Fibroblast of pulmonary artery (primary cell): ENCODE results near the gene MRTFA.

Experiments
- DNase-seq: peaks from one replicate; pipeline ENCODE4 v3.0.0-alpha.2; 2010; ENCODE audit warnings: low read depth
- H3K4me3 ChIP-seq: replicated peaks from 2 replicates; pipeline ENCODE4 v1.5.1; 2011; ENCODE audit warnings: low read depth, mild to moderate bottlenecking, control low read depth, low read length, moderate library complexity
- TF ChIP-seq, protein P1 (sequence below): IDR thresholded peaks from 2 replicates; pipeline ENCODE4 v1.5.1; 2011; ENCODE audit warnings: mild to moderate bottlenecking, control low read depth, low read length, inconsistent platforms; ENCODE audit errors: missing control alignments

The MRTFA gene

DNA sequence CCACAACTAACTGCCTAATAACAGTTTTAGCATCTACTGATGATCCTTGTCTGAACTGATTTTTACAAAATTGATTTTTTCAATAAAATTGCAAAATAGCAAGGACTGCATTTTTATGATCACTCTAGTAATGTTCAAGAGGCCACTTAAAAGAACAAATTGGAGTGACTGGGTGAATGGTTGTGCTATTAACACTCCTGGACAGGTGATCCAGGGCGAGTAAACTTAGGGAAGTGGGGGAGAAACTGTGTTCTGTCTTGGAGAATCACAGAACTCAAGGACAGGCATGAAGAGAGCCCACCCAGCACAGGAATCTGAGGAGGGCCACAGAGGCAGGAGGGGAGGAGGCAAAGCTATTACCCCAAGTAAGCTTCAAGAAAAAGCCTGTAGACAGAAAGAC, 190.3 kb downstream of the MRTFA start:
- no peak for DNase-seq
- TF ChIP-seq, protein P1, sequence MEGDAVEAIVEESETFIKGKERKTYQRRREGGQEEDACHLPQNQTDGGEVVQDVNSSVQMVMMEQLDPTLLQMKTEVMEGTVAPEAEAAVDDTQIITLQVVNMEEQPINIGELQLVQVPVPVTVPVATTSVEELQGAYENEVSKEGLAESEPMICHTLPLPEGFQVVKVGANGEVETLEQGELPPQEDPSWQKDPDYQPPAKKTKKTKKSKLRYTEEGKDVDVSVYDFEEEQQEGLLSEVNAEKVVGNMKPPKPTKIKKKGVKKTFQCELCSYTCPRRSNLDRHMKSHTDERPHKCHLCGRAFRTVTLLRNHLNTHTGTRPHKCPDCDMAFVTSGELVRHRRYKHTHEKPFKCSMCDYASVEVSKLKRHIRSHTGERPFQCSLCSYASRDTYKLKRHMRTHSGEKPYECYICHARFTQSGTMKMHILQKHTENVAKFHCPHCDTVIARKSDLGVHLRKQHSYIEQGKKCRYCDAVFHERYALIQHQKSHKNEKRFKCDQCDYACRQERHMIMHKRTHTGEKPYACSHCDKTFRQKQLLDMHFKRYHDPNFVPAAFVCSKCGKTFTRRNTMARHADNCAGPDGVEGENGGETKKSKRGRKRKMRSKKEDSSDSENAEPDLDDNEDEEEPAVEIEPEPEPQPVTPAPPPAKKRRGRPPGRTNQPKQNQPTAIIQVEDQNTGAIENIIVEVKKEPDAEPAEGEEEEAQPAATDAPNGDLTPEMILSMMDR = no peak
- H3K4me3 ChIP-seq = no peak overlapping the region

DNA sequence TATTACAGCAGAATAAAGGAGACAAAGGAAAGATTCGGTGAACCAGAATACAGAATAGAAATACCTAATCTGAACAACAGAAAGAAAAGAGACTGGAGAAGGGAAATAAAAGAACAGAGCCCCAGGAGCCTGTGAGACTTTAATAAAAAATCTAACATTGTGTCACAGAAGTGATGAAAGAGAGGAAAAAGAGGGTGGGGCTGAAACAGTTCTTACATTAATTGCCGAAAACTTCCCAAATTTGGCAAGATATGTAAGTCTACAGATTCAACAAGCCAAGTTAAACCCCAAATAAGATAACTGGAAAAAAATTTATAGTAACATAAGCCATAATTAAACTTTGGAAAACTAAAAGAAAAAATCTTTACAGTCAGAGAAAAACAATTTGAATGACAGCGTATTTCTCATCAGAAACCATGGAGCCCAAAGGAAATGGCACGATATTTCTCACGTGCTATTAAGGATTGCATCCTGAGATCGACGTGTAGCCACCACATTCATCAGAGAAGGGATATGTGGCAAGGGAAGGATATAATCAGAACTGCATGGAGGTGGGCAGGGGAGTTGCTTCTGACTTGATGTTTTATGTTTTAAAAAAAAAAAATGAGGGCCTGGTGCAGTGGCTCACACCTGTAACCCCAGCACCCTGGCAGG, 192.2 kb downstream of the MRTFA start:
- no peak for DNase-seq
- H3K4me3 ChIP-seq = no peak overlapping the region
- TF ChIP-seq, protein P1 = no peak

DNA sequence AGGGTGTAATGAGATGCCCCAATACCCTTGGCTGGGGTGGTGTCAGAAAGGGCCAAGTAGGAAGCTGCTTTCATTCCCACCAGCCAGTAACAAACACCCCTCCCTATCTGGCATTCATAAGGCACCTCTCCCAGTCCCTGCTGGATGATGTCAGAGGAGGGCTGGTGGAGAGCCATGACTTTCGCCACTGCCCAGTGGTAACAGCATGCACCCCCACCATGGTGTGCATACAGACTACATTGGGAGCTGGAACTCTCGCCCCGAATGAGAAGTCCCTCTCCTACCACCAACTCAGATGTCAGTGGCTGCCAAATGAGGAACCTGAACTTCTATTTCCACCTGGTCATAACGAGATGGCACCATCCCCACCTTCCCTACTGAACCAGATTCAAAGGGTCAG, 192.8 kb downstream of the MRTFA start:
- H3K4me3 ChIP-seq = no peak overlapping the region
- TF ChIP-seq, protein P1 = no peak
- DNase-seq = no peak

DNA sequence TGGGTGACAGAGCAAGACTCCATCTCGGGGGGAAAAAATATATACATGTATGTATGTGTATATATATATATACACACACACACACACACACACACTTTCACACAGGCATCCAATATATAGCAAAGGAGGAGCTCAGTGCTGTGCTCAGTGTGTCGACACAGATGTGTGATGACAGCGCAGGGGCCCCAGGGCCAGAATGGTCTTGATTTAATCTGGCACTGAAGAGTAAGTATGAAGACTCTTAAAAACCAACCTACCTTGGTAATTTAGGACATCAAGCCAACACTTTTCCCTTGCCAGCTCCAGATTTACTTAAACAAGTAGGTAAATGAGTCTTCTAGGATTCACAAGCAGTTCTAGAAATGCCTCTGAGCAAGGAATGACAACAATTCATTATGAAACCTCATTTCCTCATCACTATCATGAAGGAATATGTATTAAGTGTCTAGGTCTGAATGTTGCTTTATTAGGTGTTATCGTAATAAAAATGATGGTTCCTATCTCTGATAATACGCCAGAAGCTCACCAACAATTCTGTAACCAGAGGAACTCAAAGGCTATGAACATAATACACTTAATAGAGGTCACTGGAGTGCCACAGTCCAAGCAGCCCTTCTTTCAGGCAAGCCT, 194.6 kb downstream of the MRTFA start:
- no peak overlapping the region for H3K4me3 ChIP-seq
- DNase-seq = no peak

DNA sequence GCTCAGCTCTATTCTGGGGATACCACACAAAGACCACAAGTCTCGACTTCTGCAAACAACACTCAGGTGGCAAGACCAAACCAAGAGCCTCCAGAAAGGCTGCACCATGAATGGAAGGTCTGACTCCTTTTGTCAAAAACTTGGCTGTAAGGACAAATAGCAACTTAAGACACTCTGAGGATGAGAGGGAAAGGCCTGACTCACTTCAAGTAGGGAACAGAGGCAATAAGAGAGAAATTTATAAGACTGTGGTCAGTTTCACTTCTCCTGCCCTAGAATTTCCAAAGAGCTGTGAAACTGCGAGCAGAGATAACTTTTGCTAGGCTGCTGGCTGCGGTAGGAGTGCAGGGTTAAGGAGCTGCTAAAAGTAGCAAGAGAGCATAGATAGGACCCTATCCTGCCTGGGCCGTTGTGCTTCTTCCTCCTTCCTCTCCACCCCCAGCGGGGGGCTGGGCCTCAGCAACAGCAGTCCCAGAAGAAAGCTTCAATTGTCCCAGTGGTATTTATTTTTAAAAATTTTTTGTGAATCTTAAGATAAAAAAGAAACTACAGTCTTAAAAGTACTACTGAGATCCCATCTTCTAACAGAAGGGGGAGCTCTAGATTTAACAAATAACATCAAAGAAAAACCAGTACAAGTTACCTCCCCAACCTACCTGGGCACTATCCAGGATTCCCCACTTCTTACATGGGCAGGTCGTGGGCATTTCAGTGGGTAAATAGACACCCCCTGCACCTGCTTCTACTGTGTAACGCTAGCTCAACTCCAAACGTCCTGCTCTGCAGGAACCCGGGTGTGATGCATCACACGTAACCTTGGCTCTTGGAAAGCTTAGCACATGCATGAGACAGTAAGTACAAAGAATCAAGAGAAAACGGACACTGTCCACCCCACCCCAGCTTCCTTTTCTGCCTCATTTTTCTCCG, 199.8 kb downstream of the MRTFA start:
- DNase-seq = peak; percentile 81
- H3K4me3 ChIP-seq = no peak overlapping the region
- TF ChIP-seq, protein P1 = peak; percentile 62

More for the DNA sequence above, 194.6 kb downstream of the MRTFA start:
- TF ChIP-seq, protein P1 = no peak

DNA sequence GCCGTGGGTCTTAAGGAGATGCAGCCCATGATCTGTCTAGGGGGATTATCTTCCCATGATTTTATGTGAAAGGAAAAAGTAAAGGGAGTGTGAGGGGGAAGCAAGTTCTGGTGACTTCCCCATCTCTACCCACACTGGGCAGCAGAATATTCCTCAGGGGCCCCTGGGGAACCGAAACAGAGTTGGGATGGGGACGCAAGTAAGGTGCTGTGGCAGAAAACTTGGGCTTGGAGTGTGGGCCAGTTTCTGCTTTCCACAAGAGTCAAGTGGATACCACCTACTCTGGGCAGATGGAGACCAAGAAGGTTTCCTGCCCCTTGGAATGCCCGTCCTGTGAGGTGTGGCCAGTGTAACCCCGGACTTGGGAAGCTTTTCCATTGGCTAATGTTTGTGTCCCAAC, 201.8 kb downstream of the MRTFA start:
- no peak for DNase-seq
- TF ChIP-seq, protein P1 = no peak
- no peak overlapping the region for H3K4me3 ChIP-seq
